ENCODE results near the gene LATS1. TPM values are rescaled to one million over a fixed set of nuclear protein-coding genes. Genes with fewer than 3 reads are reported as not detected.
A peak's percentile ranks its signal among the peaks of the same experiment; 100 is the strongest.
"Not testable (repeated sequence)": the region's sequence is repeated elsewhere in the genome, so short reads cannot be mapped to it uniquely, and the experiment has no call there.

The LATS1 gene
- total and polyA plus RNA-seq, 8 donors, result 25.6 to 34.1 (median 32.6) TPM

DNA sequence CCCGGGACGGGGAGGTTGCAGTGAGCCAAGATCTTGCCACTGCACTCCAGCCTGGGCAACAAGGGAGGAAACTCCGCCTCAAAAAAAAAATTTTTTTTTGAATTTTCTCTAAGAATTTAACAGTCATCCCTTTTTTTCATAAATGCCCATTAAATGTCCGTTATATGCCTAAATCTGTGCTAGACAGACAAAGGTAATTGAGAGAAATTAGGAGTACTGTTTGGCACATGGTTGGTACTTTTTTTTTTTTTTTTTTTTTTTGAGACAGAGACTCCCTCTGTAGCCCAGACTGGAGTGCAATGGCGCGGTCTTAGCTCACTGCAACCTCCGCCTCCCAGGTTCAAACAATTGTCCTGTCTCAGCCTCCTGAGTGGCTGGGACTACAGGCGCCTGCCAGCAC, 33.3 kb upstream of the LATS1 start:
- DNase-seq (no peak), ATAC-seq (no peak)
- Histone ChIP-seq H3K4me1 (peaks cover 5 to 77% of the 10 kb centered on the region in 2 donors), H3K9me3 (no peaks in the 10 kb centered on the region), H3K36me3 (no peaks in the 10 kb centered on the region), H3K4me3 (peak overlapping the region in 1 of 2 donors; percentile 77), H3K27me3 (no peaks in the 10 kb centered on the region), H3K27ac (peak overlapping the region in 1 of 2 donors; percentile 97)
- intact Hi-C loops (cut with DNase I), result no loop called here
- no peak for TF ChIP-seq CTCF (IDR thresholded peaks at IDR 0.05)

DNA sequence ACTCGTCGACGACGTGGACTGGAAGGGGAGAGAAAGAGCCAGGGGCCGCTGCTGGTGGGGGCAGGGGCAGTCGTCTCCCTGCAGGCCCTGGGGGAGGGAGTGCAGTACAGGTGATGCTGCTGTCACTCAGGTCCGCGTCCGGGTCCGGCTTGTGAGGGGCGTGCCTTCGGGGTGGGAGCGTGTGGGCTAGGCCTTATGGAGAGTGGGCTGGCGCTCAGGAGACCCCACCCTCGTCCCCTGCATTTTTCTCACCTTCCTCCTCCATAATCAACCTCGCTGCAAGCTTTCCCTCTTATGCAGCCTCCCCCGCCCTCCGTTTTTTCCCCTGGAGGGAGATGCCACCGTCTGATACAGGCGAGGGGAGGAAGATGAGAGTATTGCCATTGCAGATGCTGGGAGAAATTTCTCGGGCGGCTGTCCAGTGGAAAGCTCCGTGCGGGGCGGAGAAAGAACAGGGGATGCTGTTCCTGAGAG, 32.3 kb upstream of the LATS1 start:
- ATAC-seq (peak; percentile 39), DNase-seq (peak in 3 of 4 donors; percentile 42 to 58 (median 57))
- Histone ChIP-seq H3K4me3 (peak overlapping the region; percentile 77 to 99), H3K9me3 (no peaks in the 10 kb centered on the region), H3K27me3 (no peaks in the 10 kb centered on the region), H3K36me3 (no peaks in the 10 kb centered on the region), H3K27ac (peak overlapping the region; percentile 89 to 97), H3K4me1 (peaks cover 10 to 74% of the 10 kb centered on the region in 2 donors)
- intact Hi-C loops (cut with DNase I), result no loop called here
- no peak for TF ChIP-seq CTCF (IDR thresholded peaks at IDR 0.05)

DNA sequence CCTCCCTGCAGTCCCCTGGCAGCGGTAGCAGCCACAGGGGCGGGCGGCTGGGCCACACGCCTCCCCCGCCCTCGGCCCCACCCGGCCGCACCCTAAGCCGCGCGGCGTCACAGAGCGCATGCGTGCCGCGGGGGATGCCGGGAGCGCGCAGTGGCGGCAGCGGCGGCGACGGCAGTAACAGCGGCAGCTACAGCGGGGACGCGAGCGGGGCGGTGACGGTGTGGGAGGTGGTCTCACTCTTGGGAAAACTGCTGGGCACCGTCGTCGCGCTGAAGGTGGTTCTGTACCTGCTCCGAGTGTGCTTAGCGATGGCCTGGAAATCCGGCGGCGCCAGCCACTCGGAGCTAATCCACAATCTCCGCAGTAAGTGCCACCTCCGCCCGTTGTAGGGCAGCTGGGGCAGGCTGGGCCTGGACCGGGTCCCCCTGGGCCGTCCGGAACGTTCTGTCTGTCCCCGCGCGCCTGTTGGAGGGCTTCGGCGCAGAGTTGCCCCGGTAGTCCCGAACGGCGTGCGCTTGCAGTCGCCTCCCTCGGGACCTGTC, 31.8 kb upstream of the LATS1 start, which contains the start of gene PCMT1:
Gene PCMT1, plus strand, starts transcription at position 148 of the 542 bp plus-strand sequence. Its CDS starts 161 bp downstream, at position 309.
- intact Hi-C loops (cut with DNase I), result no loop called here
- peak in 1 of 2 donors; percentile 8 for TF ChIP-seq CTCF (IDR thresholded peaks at IDR 0.05)
- ATAC-seq (peak; percentile 97), DNase-seq (peak; percentile 83 to 99 (median 93))
- no peaks in the 10 kb centered on the region for H3K27me3 ChIP-seq
- peak within 1 kb of the TSS; percentile 89 to 97 for H3K27ac ChIP-seq
- no peaks in the 10 kb centered on the region for H3K9me3 ChIP-seq
- H3K4me3 ChIP-seq, result peak within 1 kb of the TSS; percentile 77 to 99
- peaks cover 10 to 70% of the 10 kb centered on the region in 2 donors for H3K4me1 ChIP-seq
- no peaks in the 10 kb centered on the region for H3K36me3 ChIP-seq

- intact Hi-C loops (cut with DNase I), result not testable (repeated sequence)
These were observed 31.2 kb upstream of the LATS1 start for GRCh38 chr6:149749082-149749593.

DNA sequence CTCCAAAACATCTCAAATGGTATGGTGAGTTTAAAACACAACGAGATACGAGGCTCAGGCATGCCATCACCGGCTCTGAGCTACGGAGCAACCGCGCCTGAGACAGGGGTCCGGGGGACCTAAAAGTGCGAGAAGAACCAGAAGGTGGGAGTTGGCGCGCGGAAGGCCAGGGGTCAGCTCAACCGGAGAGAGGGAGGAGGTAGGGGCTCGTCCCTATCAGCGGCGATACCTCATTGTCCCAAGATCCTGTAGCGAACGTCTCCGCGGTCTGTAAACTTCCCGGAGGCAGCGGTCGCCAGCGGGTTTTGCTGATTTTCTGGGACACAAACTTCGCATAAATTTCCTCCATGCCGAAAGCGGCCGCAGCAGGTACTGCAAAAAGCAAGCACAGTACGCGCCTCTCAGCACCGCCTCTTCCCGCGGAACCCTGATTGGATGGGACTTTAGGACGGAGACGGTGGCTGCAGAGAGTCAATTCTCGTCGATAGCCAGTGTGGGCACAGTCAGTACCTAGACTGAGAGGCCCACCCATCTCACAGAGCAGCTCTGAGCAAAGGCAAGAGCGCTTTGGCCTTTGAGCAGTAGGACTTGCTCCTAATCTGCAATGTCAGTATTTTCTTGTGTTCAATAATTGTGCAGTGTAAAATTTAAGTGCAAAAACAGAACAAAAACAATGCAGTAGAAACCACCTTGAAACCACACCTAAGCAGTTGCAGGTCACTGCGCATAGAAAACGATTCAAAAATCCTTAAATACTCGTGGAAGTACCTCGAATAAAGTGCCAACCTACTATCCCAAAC, 28.4 kb upstream of the LATS1 start, which contains the start of gene NUP43:
Gene NUP43, minus strand, starts transcription at position 383 of the 800 bp plus-strand sequence. Its CDS starts 34 bp downstream, at position 349.
- Histone ChIP-seq H3K4me3 (peak within 1 kb of the TSS; percentile 69 to 81), H3K27ac (peak within 1 kb of the TSS; percentile 65 to 73), H3K27me3 (no peaks in the 10 kb centered on the region), H3K36me3 (peaks cover 4 to 21% of the 10 kb centered on the region in 2 donors), H3K4me1 (peaks cover 5 to 37% of the 10 kb centered on the region in 2 donors), H3K9me3 (no peaks in the 10 kb centered on the region)
- ATAC-seq (peak; percentile 72), DNase-seq (peak; percentile 91 to 93 (median 92))
- TF ChIP-seq CTCF (IDR thresholded peaks at IDR 0.05), result peak; percentile 53 to 92
- intact Hi-C loops (cut with DNase I), result no loop called here

More at GRCh38 chr6:149749082-149749593, 31.2 kb upstream of the LATS1 start:
- H3K27me3 ChIP-seq, DNase-seq, H3K9me3 ChIP-seq, H3K36me3 ChIP-seq: not testable (repeated sequence)
- peaks cover 10 to 65% of the 10 kb centered on the region in 2 donors for H3K4me1 ChIP-seq
- H3K27ac ChIP-seq, result peak overlapping the region; percentile 89 to 97
- peak; percentile 12 for ATAC-seq
- H3K4me3 ChIP-seq, result peak overlapping the region; percentile 77 to 99

GRCh38 chr6:149745252-149745651, 27.4 kb upstream of the LATS1 start:
- Histone ChIP-seq H3K36me3 (peaks cover 4 to 32% of the 10 kb centered on the region in 2 donors), H3K4me3 (peak overlapping the region in 1 of 2 donors; percentile 81), H3K4me1 (peaks cover 5 to 26% of the 10 kb centered on the region in 2 donors)
- DNase-seq; ATAC-seq; intact Hi-C loops (cut with DNase I); H3K27ac ChIP-seq; H3K9me3 ChIP-seq; H3K27me3 ChIP-seq: not testable (repeated sequence)
